DND-41 (cell line): ENCODE data around the gene RSPH10B.
"Not testable (repeated sequence)": the region's sequence is repeated elsewhere in the genome, so short reads cannot be mapped to it uniquely, and the experiment has no call there.

Experiments used
- ATAC-seq: fragments of 200-7000 bp; cut with Tn5 transposase; 3 replicates; pipeline ENCODE4 v1.9.1; 2021; ENCODE audit warnings: low read depth; ENCODE audit not compliant: insufficient read depth
- DNase-seq: peaks from one replicate; pipeline ENCODE4 v3.0.0-alpha.2; 2020
- H2AFZ ChIP-seq: 2 replicates; pipeline ENCODE4 v1.6.0; 2012; ENCODE audit warnings: low read depth, low read length
- H3K27ac ChIP-seq: 2 replicates; pipeline ENCODE4 v1.5.1; 2012; ENCODE audit warnings: low read length, inconsistent platforms
- H3K27me3 ChIP-seq: fragments of 200-600 bp; sonication (generic); 2 replicates; pipeline ENCODE4 v1.6.0; 2012; ENCODE audit warnings: low read length, mild to moderate bottlenecking, inconsistent platforms; ENCODE audit not compliant: insufficient read depth, poor library complexity
- H3K36me3 ChIP-seq: 2 replicates; pipeline ENCODE4 v1.5.1; 2012; ENCODE audit warnings: low read length, inconsistent platforms; ENCODE audit not compliant: insufficient read depth
- H3K4me1 ChIP-seq: 2 replicates; pipeline ENCODE4 v1.5.1; 2012; ENCODE audit warnings: mild to moderate bottlenecking, low read length; ENCODE audit not compliant: insufficient read depth
- H3K4me2 ChIP-seq: 2 replicates; pipeline ENCODE4 v1.6.0; 2012; ENCODE audit warnings: mild to moderate bottlenecking, moderate library complexity, low read length, inconsistent platforms; ENCODE audit not compliant: insufficient read depth
- H3K4me3 ChIP-seq, 2 experiments: fragments of 200-600 bp in 1 of 2; shearing (Covaris generic) in 1 of 2; 2 replicates each; pipeline ENCODE4 v1.5.1; 2012 to 2016; ENCODE audit warnings: inconsistent platforms in 2 of 2, low read length in 2 of 2, mild to moderate bottlenecking in 2 of 2, low read depth in 1 of 2, moderate library complexity in 1 of 2
- H3K79me2 ChIP-seq: 2 replicates; pipeline ENCODE4 v1.6.0; 2012; ENCODE audit warnings: low read length, inconsistent platforms; ENCODE audit not compliant: insufficient read depth
- H3K9ac ChIP-seq: 2 replicates; pipeline ENCODE4 v1.6.0; 2012; ENCODE audit warnings: low read depth, mild to moderate bottlenecking, inconsistent platforms, low read length, moderate library complexity
- H3K9me3 ChIP-seq: 2 replicates; pipeline ENCODE4 v1.5.1; 2012; ENCODE audit warnings: low read length, moderate library complexity, mild to moderate bottlenecking, inconsistent platforms; ENCODE audit not compliant: insufficient read depth, severe bottlenecking
- H4K20me1 ChIP-seq: 2 replicates; pipeline ENCODE4 v1.6.0; 2012; ENCODE audit warnings: low read length; ENCODE audit not compliant: insufficient read depth

The RSPH10B gene

GRCh38 chr7:5963205-5963604 is 7.3 kb downstream of the RSPH10B start:
- not testable (repeated sequence) for H3K9ac ChIP-seq, H4K20me1 ChIP-seq, H3K4me1 ChIP-seq, H3K79me2 ChIP-seq, H2AFZ ChIP-seq, H3K27ac ChIP-seq, H3K27me3 ChIP-seq, H3K4me2 ChIP-seq, DNase-seq, H3K4me3 ChIP-seq, H3K36me3 ChIP-seq, H3K9me3 ChIP-seq, ATAC-seq

- not testable (repeated sequence) for H3K4me1 ChIP-seq, H3K4me3 ChIP-seq, H3K27ac ChIP-seq, H3K79me2 ChIP-seq, H3K9ac ChIP-seq, H3K27me3 ChIP-seq, H2AFZ ChIP-seq, H4K20me1 ChIP-seq, ATAC-seq, H3K4me2 ChIP-seq, H3K9me3 ChIP-seq, H3K36me3 ChIP-seq, DNase-seq
Measured at GRCh38 chr7:5934945-5935450, 35.5 kb downstream of the RSPH10B start.

DNA sequence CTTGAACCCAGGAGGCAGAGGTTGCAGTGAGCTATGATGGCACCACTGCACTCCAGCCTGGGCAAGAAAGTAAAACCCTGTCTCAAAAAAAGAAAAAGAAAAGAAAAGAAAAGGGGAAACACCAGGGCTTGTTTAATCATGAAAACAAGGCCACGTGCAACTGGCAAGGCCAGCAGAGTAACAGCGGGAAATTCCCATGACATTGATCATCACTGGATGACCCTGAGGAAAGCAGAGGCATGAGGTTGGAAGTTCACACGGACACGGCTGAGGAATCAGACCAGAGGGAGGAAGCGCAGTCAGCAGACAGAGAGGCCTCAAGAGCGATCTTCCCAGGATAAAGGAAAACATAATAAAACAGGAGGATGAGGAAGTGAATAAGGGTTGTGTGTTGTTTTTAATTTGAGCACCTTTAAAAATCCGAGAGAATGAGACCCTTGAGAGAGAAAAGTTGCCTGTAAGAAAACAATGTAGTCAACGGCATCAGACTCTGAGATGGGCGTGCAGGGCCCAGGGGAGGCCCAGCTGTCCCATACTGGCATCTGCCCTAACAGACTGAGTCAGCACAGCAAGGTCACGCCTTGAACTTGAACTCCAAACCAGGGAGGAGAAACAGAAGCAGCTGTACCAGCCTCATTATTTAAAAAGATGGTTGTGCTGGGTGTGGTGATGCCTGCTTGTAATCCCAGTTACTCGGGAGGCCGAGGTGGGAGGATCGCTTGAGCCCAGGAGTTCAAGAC is 38.4 kb downstream of the RSPH10B start:
- not testable (repeated sequence) for H2AFZ ChIP-seq, H4K20me1 ChIP-seq, H3K27me3 ChIP-seq, H3K27ac ChIP-seq, H3K4me1 ChIP-seq, DNase-seq, H3K4me2 ChIP-seq, H3K9ac ChIP-seq, H3K4me3 ChIP-seq, H3K36me3 ChIP-seq, H3K79me2 ChIP-seq, H3K9me3 ChIP-seq
- peak; percentile 42; the same call in 2 of the 3 replicates for ATAC-seq

GRCh38 chr7:5931250-5931649 is 39.2 kb downstream of the RSPH10B start:
- H3K9me3 ChIP-seq, H3K4me2 ChIP-seq, H4K20me1 ChIP-seq, H3K79me2 ChIP-seq, ATAC-seq, DNase-seq, H2AFZ ChIP-seq, H3K4me3 ChIP-seq, H3K27ac ChIP-seq, H3K36me3 ChIP-seq, H3K4me1 ChIP-seq, H3K27me3 ChIP-seq, H3K9ac ChIP-seq: not testable (repeated sequence)

DNA sequence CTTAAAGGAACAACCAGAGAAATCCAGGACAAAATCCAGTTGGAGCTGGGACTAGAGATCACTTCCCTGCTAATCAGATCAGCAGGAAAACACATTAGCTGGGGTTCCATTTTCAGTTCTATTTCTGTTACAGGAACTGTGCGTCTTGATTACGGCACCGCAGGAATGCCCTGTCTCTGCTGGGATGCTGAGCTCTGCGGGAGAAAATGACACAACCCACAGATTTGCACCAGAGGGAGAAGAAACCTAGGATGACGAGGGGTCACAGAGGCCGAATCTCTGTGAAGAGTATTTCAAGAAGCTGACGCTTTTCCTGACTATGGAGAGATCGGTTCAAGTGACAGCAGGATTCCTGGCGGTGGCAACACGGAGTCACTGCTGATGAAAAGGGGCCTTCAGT is 40.2 kb downstream of the RSPH10B start:
- H3K4me2 ChIP-seq, H3K4me3 ChIP-seq, H3K79me2 ChIP-seq, ATAC-seq, DNase-seq, H3K27ac ChIP-seq, H3K36me3 ChIP-seq, H3K4me1 ChIP-seq, H3K9me3 ChIP-seq, H3K9ac ChIP-seq, H2AFZ ChIP-seq, H4K20me1 ChIP-seq, H3K27me3 ChIP-seq: not testable (repeated sequence)

GRCh38 chr7:5926263-5926870 is 44.1 kb downstream of the RSPH10B start:
- not testable (repeated sequence) for H3K27me3 ChIP-seq, ATAC-seq, H3K4me1 ChIP-seq, H2AFZ ChIP-seq, H3K9me3 ChIP-seq, H3K4me2 ChIP-seq, H3K9ac ChIP-seq, H3K27ac ChIP-seq, H4K20me1 ChIP-seq, DNase-seq, H3K79me2 ChIP-seq, H3K4me3 ChIP-seq, H3K36me3 ChIP-seq

- not testable (repeated sequence) for H3K9ac ChIP-seq, H3K27ac ChIP-seq, H3K4me1 ChIP-seq, ATAC-seq, DNase-seq, H4K20me1 ChIP-seq, H3K9me3 ChIP-seq, H3K36me3 ChIP-seq, H3K79me2 ChIP-seq, H3K4me2 ChIP-seq, H3K27me3 ChIP-seq, H3K4me3 ChIP-seq, H2AFZ ChIP-seq
Measured at GRCh38 chr7:5924630-5925029, 45.9 kb downstream of the RSPH10B start.

GRCh38 chr7:5924180-5924579 is 46.3 kb downstream of the RSPH10B start:
- DNase-seq, H4K20me1 ChIP-seq, ATAC-seq, H3K4me1 ChIP-seq, H3K9ac ChIP-seq, H3K27ac ChIP-seq, H3K36me3 ChIP-seq, H3K4me2 ChIP-seq, H3K9me3 ChIP-seq, H3K79me2 ChIP-seq, H3K27me3 ChIP-seq, H3K4me3 ChIP-seq, H2AFZ ChIP-seq: not testable (repeated sequence)
